ENCODE results near the gene PPP1R37. TPM values are rescaled to one million over a fixed set of nuclear protein-coding genes. Genes with fewer than 3 reads are reported as not detected.
A peak's percentile ranks its signal among the peaks of the same experiment; 100 is the strongest.

The PPP1R37 gene
- polyA plus RNA-seq (2013), result 12.8 and 12.9 TPM in 2 replicates

GRCh38 chr19:45092747-45093678 is at the start of gene PPP1R37:
PPP1R37 (plus strand) TSS chr19:45093179; CDS start chr19:45093326, 147 bp downstream.
- DNase-seq, result peak; percentile 98 to 99
- no CpG with 5 or more reads among the region's 103 CpGs for WGBS (ENCODE audit: extremely low coverage, insufficient coverage, insufficient read length)
- peak within 1 kb of the TSS; percentile 98 for H2BK5ac ChIP-seq (ENCODE audit: low read depth, low read length, poor library complexity)

GRCh38 chr19:45045671-45046353 is 47.2 kb upstream of the PPP1R37 start:
- no peak overlapping the region for H2AFZ ChIP-seq (ENCODE audit: insufficient read depth, low read length, poor library complexity)
- no peak overlapping the region for H3K4me3 ChIP-seq (ENCODE audit: low read depth, low read length)
- H4K8ac ChIP-seq (ENCODE audit: low read depth, low read length), result no peak overlapping the region
- H3K4me2 ChIP-seq (ENCODE audit: low read length), result no peak overlapping the region
- no CpG with 5 or more reads among the region's 14 CpGs for WGBS (ENCODE audit: extremely low coverage, insufficient coverage, insufficient read length)
- no peak overlapping the region for H3K18ac ChIP-seq (ENCODE audit: low read length)
- H3K9me3 ChIP-seq (ENCODE audit: insufficient read depth, low read depth, low read length), result no peaks in the 10 kb centered on the region
- no peaks in the 10 kb centered on the region for H3K79me1 ChIP-seq (ENCODE audit: low read length)
- H4K91ac ChIP-seq (ENCODE audit: low read depth, low read length), result no peak overlapping the region
- peaks cover 0 to 5% of the 10 kb centered on the region in 2 experiments for H3K4me1 ChIP-seq (ENCODE audit: control insufficient read depth in 1 of 2, insufficient read depth in 2 of 2, low read length in 2 of 2)
- H3K14ac ChIP-seq (ENCODE audit: low read length), result no peak overlapping the region
- H3K36me3 ChIP-seq (ENCODE audit: control insufficient read depth in 1 of 2, insufficient read depth in 2 of 2, low read length in 2 of 2), result peaks cover 41 to 48% of the 10 kb centered on the region in 2 experiments
- no peak overlapping the region for H3K4ac ChIP-seq (ENCODE audit: low read depth, low read length)
- no peak overlapping the region for H2AK5ac ChIP-seq (ENCODE audit: low read length)
- no peak overlapping the region for H2BK12ac ChIP-seq (ENCODE audit: low read length)
- no peak overlapping the region for H4K12ac ChIP-seq (ENCODE audit: low read depth, low read length)
- H2BK5ac ChIP-seq (ENCODE audit: low read depth, low read length, poor library complexity), result no peak overlapping the region
- H3K23ac ChIP-seq (ENCODE audit: low read length), result no peak overlapping the region
- no peaks in the 10 kb centered on the region for H3K27me3 ChIP-seq (ENCODE audit: insufficient read depth, low read length)
- H3K27ac ChIP-seq (ENCODE audit: low read depth, low read length), result no peak overlapping the region
- no peak for DNase-seq
- H3K9ac ChIP-seq (ENCODE audit: low read length), result no peak overlapping the region
- no peak overlapping the region for H2BK120ac ChIP-seq (ENCODE audit: insufficient read depth, low read length, poor library complexity)
- H3K79me2 ChIP-seq (ENCODE audit: control insufficient read depth, insufficient read depth, low read length, poor library complexity), result peaks cover 3% of the 10 kb centered on the region

More at GRCh38 chr19:45092747-45093678, at the start of gene PPP1R37:
- Histone ChIP-seq H4K12ac (ENCODE audit: low read depth, low read length) (peak within 1 kb of the TSS; percentile 99), H3K4me1 (ENCODE audit: control insufficient read depth in 1 of 2, insufficient read depth in 2 of 2, low read length in 2 of 2) (peaks cover 17 to 21% of the 10 kb centered on the region in 2 experiments), H3K4ac (ENCODE audit: low read depth, low read length) (peak within 1 kb of the TSS; percentile 100), H3K9me3 (ENCODE audit: insufficient read depth, low read depth, low read length) (no peaks in the 10 kb centered on the region), H3K27ac (ENCODE audit: low read depth, low read length) (peak within 1 kb of the TSS; percentile 92), H4K8ac (ENCODE audit: low read depth, low read length) (peak within 1 kb of the TSS; percentile 98), H3K18ac (ENCODE audit: low read length) (peak within 1 kb of the TSS; percentile 97), H3K9ac (ENCODE audit: low read length) (peak within 1 kb of the TSS; percentile 98), H2BK120ac (ENCODE audit: insufficient read depth, low read length, poor library complexity) (peak within 1 kb of the TSS; percentile 95), H3K23ac (ENCODE audit: low read length) (no peak within 1 kb of the TSS), H3K27me3 (ENCODE audit: insufficient read depth, low read length) (no peaks in the 10 kb centered on the region), H2AFZ (ENCODE audit: insufficient read depth, low read length, poor library complexity) (peak within 1 kb of the TSS; percentile 98), H3K79me1 (ENCODE audit: low read length) (peaks cover 10% of the 10 kb centered on the region), H2AK5ac (ENCODE audit: low read length) (peak within 1 kb of the TSS; percentile 94), H4K91ac (ENCODE audit: low read depth, low read length) (peak within 1 kb of the TSS; percentile 88), H2BK12ac (ENCODE audit: low read length) (peak within 1 kb of the TSS; percentile 25), H3K4me3 (ENCODE audit: low read depth, low read length) (peak within 1 kb of the TSS; percentile 99), H3K14ac (ENCODE audit: low read length) (peak within 1 kb of the TSS; percentile 91), H3K79me2 (ENCODE audit: control insufficient read depth, insufficient read depth, low read length, poor library complexity) (peaks cover 31% of the 10 kb centered on the region), H3K36me3 (ENCODE audit: control insufficient read depth in 1 of 2, insufficient read depth in 2 of 2, low read length in 2 of 2) (peaks cover 15 to 17% of the 10 kb centered on the region in 2 experiments), H3K4me2 (ENCODE audit: low read length) (peak within 1 kb of the TSS; percentile 99)

GRCh38 chr19:45046355-45046754 is 46.6 kb upstream of the PPP1R37 start:
- Histone ChIP-seq H2BK120ac (ENCODE audit: insufficient read depth, low read length, poor library complexity) (no peak overlapping the region), H3K4ac (ENCODE audit: low read depth, low read length) (no peak overlapping the region), H2AFZ (ENCODE audit: insufficient read depth, low read length, poor library complexity) (no peak overlapping the region), H4K91ac (ENCODE audit: low read depth, low read length) (no peak overlapping the region), H3K4me2 (ENCODE audit: low read length) (no peak overlapping the region), H3K4me3 (ENCODE audit: low read depth, low read length) (no peak overlapping the region), H3K79me2 (ENCODE audit: control insufficient read depth, insufficient read depth, low read length, poor library complexity) (peaks cover 3% of the 10 kb centered on the region), H3K27me3 (ENCODE audit: insufficient read depth, low read length) (no peaks in the 10 kb centered on the region), H2BK12ac (ENCODE audit: low read length) (no peak overlapping the region), H3K9ac (ENCODE audit: low read length) (no peak overlapping the region), H4K8ac (ENCODE audit: low read depth, low read length) (no peak overlapping the region), H2BK5ac (ENCODE audit: low read depth, low read length, poor library complexity) (no peak overlapping the region), H3K4me1 (ENCODE audit: control insufficient read depth in 1 of 2, insufficient read depth in 2 of 2, low read length in 2 of 2) (peaks cover 0 to 5% of the 10 kb centered on the region in 2 experiments), H2AK5ac (ENCODE audit: low read length) (no peak overlapping the region), H3K36me3 (ENCODE audit: control insufficient read depth in 1 of 2, insufficient read depth in 2 of 2, low read length in 2 of 2) (peaks cover 38 to 44% of the 10 kb centered on the region in 2 experiments), H3K79me1 (ENCODE audit: low read length) (no peaks in the 10 kb centered on the region), H3K18ac (ENCODE audit: low read length) (no peak overlapping the region), H3K27ac (ENCODE audit: low read depth, low read length) (no peak overlapping the region), H3K9me3 (ENCODE audit: insufficient read depth, low read depth, low read length) (no peaks in the 10 kb centered on the region), H3K23ac (ENCODE audit: low read length) (no peak overlapping the region), H4K12ac (ENCODE audit: low read depth, low read length) (no peak overlapping the region), H3K14ac (ENCODE audit: low read length) (no peak overlapping the region)
- no CpG with 5 or more reads among the region's 7 CpGs for WGBS (ENCODE audit: extremely low coverage, insufficient coverage, insufficient read length)
- DNase-seq, result no peak

- Histone ChIP-seq H4K91ac (ENCODE audit: low read depth, low read length) (no peak overlapping the region), H3K36me3 (ENCODE audit: control insufficient read depth in 1 of 2, insufficient read depth in 2 of 2, low read length in 2 of 2) (peaks cover 35 to 41% of the 10 kb centered on the region in 2 experiments), H3K4me1 (ENCODE audit: control insufficient read depth in 1 of 2, insufficient read depth in 2 of 2, low read length in 2 of 2) (peaks cover 0 to 5% of the 10 kb centered on the region in 2 experiments), H3K18ac (ENCODE audit: low read length) (no peak overlapping the region), H3K4me3 (ENCODE audit: low read depth, low read length) (no peak overlapping the region), H2AK5ac (ENCODE audit: low read length) (no peak overlapping the region), H3K23ac (ENCODE audit: low read length) (no peak overlapping the region), H2BK12ac (ENCODE audit: low read length) (no peak overlapping the region), H4K8ac (ENCODE audit: low read depth, low read length) (no peak overlapping the region), H3K9ac (ENCODE audit: low read length) (no peak overlapping the region), H3K79me1 (ENCODE audit: low read length) (no peaks in the 10 kb centered on the region), H3K79me2 (ENCODE audit: control insufficient read depth, insufficient read depth, low read length, poor library complexity) (peaks cover 3% of the 10 kb centered on the region), H3K27ac (ENCODE audit: low read depth, low read length) (no peak overlapping the region), H3K14ac (ENCODE audit: low read length) (no peak overlapping the region), H2BK120ac (ENCODE audit: insufficient read depth, low read length, poor library complexity) (no peak overlapping the region), H2BK5ac (ENCODE audit: low read depth, low read length, poor library complexity) (no peak overlapping the region), H3K27me3 (ENCODE audit: insufficient read depth, low read length) (no peaks in the 10 kb centered on the region), H3K9me3 (ENCODE audit: insufficient read depth, low read depth, low read length) (no peaks in the 10 kb centered on the region), H4K12ac (ENCODE audit: low read depth, low read length) (no peak overlapping the region), H3K4me2 (ENCODE audit: low read length) (no peak overlapping the region), H3K4ac (ENCODE audit: low read depth, low read length) (no peak overlapping the region), H2AFZ (ENCODE audit: insufficient read depth, low read length, poor library complexity) (no peak overlapping the region)
- no peak for DNase-seq
- no CpG with 5 or more reads among the region's 7 CpGs for WGBS (ENCODE audit: extremely low coverage, insufficient coverage, insufficient read length)
These were observed 45.7 kb upstream of the PPP1R37 start for GRCh38 chr19:45047188-45047797.

All from trophoblast cell (in vitro differentiated cells and primary cell).